Measurements from ENCODE around the gene CORIN. TPM values are rescaled to one million over a fixed set of nuclear protein-coding genes. Genes with fewer than 3 reads are reported as not detected.

Gene CORIN
- total RNA-seq, 1 experiment from 2014 or later, result 3.5 TPM

DNA sequence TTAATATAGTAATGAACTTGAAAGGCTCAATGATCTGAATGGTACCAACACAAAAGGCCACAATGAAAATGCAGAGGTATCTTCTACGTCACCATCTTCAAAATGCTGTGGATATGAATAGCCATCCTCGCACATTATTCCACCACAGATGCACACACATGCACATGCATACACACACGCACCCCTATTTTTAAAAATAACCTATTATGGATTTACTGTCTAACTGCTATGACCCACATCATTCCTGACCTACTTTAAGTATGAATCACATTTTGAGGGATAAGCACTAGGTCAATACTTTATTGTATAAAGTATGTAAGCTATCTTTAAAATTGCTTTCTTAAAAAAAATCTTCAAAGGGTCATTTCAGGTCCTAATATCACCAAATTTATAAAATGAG lies 24.4 kb upstream of the CORIN start (continued):
- no peak for TF ChIP-seq EZH2phosphoT487 (IDR thresholded peaks at IDR 0.05; ENCODE audit: borderline replicate concordance)

DNA sequence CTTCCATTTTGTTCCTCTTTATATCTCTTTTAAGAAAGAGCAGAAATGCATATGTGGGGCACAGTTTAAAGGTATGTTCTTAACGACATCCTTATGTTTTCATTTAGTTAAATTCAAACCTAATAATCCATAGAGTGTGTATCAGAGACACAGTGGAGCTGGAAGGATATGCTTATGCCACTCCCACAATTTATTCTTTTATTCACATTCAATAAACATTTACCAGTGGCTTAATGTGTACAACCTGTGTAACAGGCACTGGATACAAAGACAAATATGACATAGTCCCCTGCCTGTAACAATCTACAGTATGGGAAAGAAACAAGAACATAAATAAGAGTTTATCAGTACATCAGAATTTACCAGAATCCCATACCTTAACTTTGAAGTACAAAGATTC lies 22.4 kb upstream of the CORIN start:
- Histone ChIP-seq H3K4me2 (ENCODE audit: low read length) (no peak overlapping the region), H3K27ac (ENCODE audit: low read depth, low read length) (no peak overlapping the region), H3K9me3 (ENCODE audit: control insufficient read depth in 1 of 2, insufficient read depth in 1 of 2, low read depth in 1 of 2, low read length in 2 of 2) (no peaks in the 10 kb centered on the region), H3K9me2 (ENCODE audit: insufficient read depth) (0 out of 2 replicates have a peak, but pooled peaks cover 4% of the 10 kb centered on the region), H3K27me3 (ENCODE audit: insufficient read depth, low read length) (no peaks in the 10 kb centered on the region), H3K9ac (ENCODE audit: low read length) (no peak overlapping the region), H4K20me1 (ENCODE audit: insufficient read depth) (no peaks in the 10 kb centered on the region), H3K36me3 (ENCODE audit: control insufficient read depth in 1 of 2, insufficient read depth in 2 of 2, low read length in 2 of 2) (peaks cover 0 to 11% of the 10 kb centered on the region in 2 experiments; a peak in 2 of 4 replicates), H3K79me2 (ENCODE audit: insufficient read depth, low read length) (peaks cover 8% of the 10 kb centered on the region; the same call in 1 of the 2 replicates), H3K4me3 (replicated peaks in 1 of 2; ENCODE audit: low read depth in 1 of 2, low read length in 2 of 2) (no peak overlapping the region), H2AFZ (ENCODE audit: low read depth, low read length, poor library complexity, severe bottlenecking) (no peak overlapping the region), H3K4me1 (ENCODE audit: control insufficient read depth in 1 of 2, insufficient read depth in 2 of 2, low read length in 2 of 2) (no peaks in the 10 kb centered on the region)
- TF ChIP-seq EGR1 (IDR thresholded peaks at IDR 0.05; ENCODE audit: low read depth) (no peak), CBX3 (IDR thresholded peaks at IDR 0.05; ENCODE audit: low read depth) (no peak), RAD21 (IDR thresholded peaks at IDR 0.05; ENCODE audit: low read depth) (no peak), SRF (IDR thresholded peaks at IDR 0.05; ENCODE audit: low read depth) (no peak), TCF7L2 (IDR thresholded peaks at IDR 0.05; ENCODE audit: borderline replicate concordance, extremely low read depth, insufficient read depth, insufficient read length) (no peak), FOSL1 (IDR thresholded peaks at IDR 0.05; ENCODE audit: low read depth) (no peak), ELF1 (IDR thresholded peaks at IDR 0.05; ENCODE audit: borderline replicate concordance, low read depth) (no peak)
- TF ChIP-seq, protein P1, sequence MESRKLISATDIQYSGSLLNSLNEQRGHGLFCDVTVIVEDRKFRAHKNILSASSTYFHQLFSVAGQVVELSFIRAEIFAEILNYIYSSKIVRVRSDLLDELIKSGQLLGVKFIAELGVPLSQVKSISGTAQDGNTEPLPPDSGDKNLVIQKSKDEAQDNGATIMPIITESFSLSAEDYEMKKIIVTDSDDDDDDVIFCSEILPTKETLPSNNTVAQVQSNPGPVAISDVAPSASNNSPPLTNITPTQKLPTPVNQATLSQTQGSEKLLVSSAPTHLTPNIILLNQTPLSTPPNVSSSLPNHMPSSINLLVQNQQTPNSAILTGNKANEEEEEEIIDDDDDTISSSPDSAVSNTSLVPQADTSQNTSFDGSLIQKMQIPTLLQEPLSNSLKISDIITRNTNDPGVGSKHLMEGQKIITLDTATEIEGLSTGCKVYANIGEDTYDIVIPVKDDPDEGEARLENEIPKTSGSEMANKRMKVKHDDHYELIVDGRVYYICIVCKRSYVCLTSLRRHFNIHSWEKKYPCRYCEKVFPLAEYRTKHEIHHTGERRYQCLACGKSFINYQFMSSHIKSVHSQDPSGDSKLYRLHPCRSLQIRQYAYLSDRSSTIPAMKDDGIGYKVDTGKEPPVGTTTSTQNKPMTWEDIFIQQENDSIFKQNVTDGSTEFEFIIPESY (IDR thresholded peaks at IDR 0.05; ENCODE audit: extremely low read depth, insufficient replicate concordance, low read length), result no peak
- TF ChIP-seq, protein P2, sequence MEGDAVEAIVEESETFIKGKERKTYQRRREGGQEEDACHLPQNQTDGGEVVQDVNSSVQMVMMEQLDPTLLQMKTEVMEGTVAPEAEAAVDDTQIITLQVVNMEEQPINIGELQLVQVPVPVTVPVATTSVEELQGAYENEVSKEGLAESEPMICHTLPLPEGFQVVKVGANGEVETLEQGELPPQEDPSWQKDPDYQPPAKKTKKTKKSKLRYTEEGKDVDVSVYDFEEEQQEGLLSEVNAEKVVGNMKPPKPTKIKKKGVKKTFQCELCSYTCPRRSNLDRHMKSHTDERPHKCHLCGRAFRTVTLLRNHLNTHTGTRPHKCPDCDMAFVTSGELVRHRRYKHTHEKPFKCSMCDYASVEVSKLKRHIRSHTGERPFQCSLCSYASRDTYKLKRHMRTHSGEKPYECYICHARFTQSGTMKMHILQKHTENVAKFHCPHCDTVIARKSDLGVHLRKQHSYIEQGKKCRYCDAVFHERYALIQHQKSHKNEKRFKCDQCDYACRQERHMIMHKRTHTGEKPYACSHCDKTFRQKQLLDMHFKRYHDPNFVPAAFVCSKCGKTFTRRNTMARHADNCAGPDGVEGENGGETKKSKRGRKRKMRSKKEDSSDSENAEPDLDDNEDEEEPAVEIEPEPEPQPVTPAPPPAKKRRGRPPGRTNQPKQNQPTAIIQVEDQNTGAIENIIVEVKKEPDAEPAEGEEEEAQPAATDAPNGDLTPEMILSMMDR (IDR thresholded peaks at IDR 0.05 in 2 of 3, conservative IDR thresholded peaks at IDR 0.05 in 1 of 3; ENCODE audit: borderline replicate concordance in 1 of 3, insufficient read depth in 1 of 3, low read depth in 2 of 3, low read length in 2 of 3), result no peak
- intact Hi-C loops (cut with micrococcal nuclease), result no loop called here
- ChIA-PET CTCF (no interaction called here), POLR2A (no interaction called here), RAD21 (ENCODE audit: low non-redundant PET in 1 of 2, low total read pairs in 2 of 2, uncharacterized antibody in 2 of 2, unreplicated experiment in 2 of 2) (no interaction called here)
- ATAC-seq, result no peak
- no peak for DNase-seq (ENCODE audit: low read depth, low spot score)
- no TSS peak for BruUV-seq (replicated peaks)

All from HCT116 (cell line).